ENCODE results near the gene C16orf96.
"Not testable (repeated sequence)": the region's sequence is repeated elsewhere in the genome, so short reads cannot be mapped to it uniquely, and the experiment has no call there.

DNA sequence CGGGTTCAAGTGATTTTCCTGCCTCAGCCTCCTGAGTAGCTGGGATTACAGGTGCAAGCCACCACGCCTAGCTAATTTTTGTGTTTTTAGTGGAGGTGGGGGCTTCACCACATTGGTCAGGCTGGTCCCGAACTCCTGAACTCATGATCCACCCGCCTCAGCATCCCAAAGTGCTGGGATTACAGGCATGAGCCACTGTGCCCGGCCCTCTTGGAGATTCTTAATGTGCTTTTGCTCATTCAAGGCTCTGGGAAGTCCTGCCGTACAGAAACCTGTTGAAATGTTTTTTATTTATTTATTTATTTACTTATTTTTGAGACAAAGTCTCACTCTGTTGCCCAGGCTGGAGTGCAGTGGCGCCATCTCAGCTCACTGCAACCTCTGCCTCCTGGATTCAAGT, 17.8 kb downstream of the C16orf96 start:
- TF ChIP-seq, protein P1, sequence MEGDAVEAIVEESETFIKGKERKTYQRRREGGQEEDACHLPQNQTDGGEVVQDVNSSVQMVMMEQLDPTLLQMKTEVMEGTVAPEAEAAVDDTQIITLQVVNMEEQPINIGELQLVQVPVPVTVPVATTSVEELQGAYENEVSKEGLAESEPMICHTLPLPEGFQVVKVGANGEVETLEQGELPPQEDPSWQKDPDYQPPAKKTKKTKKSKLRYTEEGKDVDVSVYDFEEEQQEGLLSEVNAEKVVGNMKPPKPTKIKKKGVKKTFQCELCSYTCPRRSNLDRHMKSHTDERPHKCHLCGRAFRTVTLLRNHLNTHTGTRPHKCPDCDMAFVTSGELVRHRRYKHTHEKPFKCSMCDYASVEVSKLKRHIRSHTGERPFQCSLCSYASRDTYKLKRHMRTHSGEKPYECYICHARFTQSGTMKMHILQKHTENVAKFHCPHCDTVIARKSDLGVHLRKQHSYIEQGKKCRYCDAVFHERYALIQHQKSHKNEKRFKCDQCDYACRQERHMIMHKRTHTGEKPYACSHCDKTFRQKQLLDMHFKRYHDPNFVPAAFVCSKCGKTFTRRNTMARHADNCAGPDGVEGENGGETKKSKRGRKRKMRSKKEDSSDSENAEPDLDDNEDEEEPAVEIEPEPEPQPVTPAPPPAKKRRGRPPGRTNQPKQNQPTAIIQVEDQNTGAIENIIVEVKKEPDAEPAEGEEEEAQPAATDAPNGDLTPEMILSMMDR (IDR thresholded peaks at IDR 0.05; ENCODE audit: low read depth, low read length): not testable (repeated sequence)
- not testable (repeated sequence) for TF ChIP-seq EZH2phosphoT487 (IDR thresholded peaks at IDR 0.05; ENCODE audit: low read depth)
